Keratinocyte (primary cell): ENCODE data around the gene CELF5. TPM values are rescaled to one million over a fixed set of nuclear protein-coding genes. Genes with fewer than 3 reads are reported as not detected.

Experiments used
- DNase-seq: peaks from one replicate; pipeline ENCODE4 v3.0.0-alpha.2; 2011; ENCODE audit warnings: low read depth, missing footprints, low spot score
- FAIRE-seq: peaks from 2 replicates; lab custom pipeline; 2011; peaks lifted over from hg19 to GRCh38; lab: Jason Lieb, UNC
- H2AFZ ChIP-seq: 2 replicates; pipeline ENCODE4 v1.6.0; 2012; ENCODE audit warnings: low read length, control low read depth, inconsistent platforms; ENCODE audit not compliant: control insufficient read depth
- H3K27ac ChIP-seq: 2 replicates; pipeline ENCODE4 v1.5.1; 2011; ENCODE audit warnings: low read length; ENCODE audit not compliant: control insufficient read depth, insufficient read depth
- H3K27me3 ChIP-seq: 3 replicates; pipeline ENCODE4 v1.6.0; 2011; ENCODE audit warnings: low read length; ENCODE audit not compliant: control insufficient read depth, insufficient read depth; ENCODE audit errors: extremely low read depth
- H3K36me3 ChIP-seq, 2 experiments: 2 replicates in 1 of 2; 3 replicates in 1 of 2; pipeline ENCODE4 v1.5.1; 2011; ENCODE audit warnings: low read length in 2 of 2, mild to moderate bottlenecking in 1 of 2; ENCODE audit not compliant: control insufficient read depth in 2 of 2, insufficient read depth in 2 of 2; ENCODE audit errors: extremely low read depth in 1 of 2
- H3K4me1 ChIP-seq: 3 replicates; pipeline ENCODE4 v1.5.1; 2011; ENCODE audit warnings: low read length; ENCODE audit not compliant: control insufficient read depth, insufficient read depth; ENCODE audit errors: extremely low read depth
- H3K4me2 ChIP-seq: 3 replicates; pipeline ENCODE4 v1.6.0; 2011; ENCODE audit warnings: low read depth, low read length; ENCODE audit not compliant: control insufficient read depth, insufficient read depth; ENCODE audit errors: extremely low read depth
- H3K4me3 ChIP-seq, 3 experiments: fragments of 200-600 bp in 1 of 3; sonication (generic) in 1 of 3; 2 replicates in 2 of 3; 3 replicates in 1 of 3; pipeline ENCODE4 v1.5.1; 2011 to 2016; ENCODE audit warnings: low read length in 3 of 3, mild to moderate bottlenecking in 3 of 3, control low read depth in 2 of 3, inconsistent platforms in 1 of 3, low read depth in 1 of 3, mixed read lengths in 1 of 3, mixed run types in 1 of 3, moderate library complexity in 1 of 3; ENCODE audit not compliant: control insufficient read depth in 2 of 3, insufficient read depth in 2 of 3; ENCODE audit errors: extremely low read depth in 1 of 3
- H3K79me2 ChIP-seq: 2 replicates; pipeline ENCODE4 v1.6.0; 2012; ENCODE audit warnings: low read length; ENCODE audit not compliant: control insufficient read depth, insufficient read depth
- H3K9ac ChIP-seq: 3 replicates; pipeline ENCODE4 v1.6.0; 2011; ENCODE audit warnings: low read length; ENCODE audit not compliant: control insufficient read depth, insufficient read depth; ENCODE audit errors: extremely low read depth
- H3K9me1 ChIP-seq: 3 replicates; pipeline ENCODE4 v1.6.0; 2011; ENCODE audit warnings: low read length; ENCODE audit not compliant: control insufficient read depth, insufficient read depth; ENCODE audit errors: extremely low read depth
- H3K9me3 ChIP-seq: 2 replicates; pipeline ENCODE4 v1.5.1; 2012; ENCODE audit warnings: low read depth, low read length; ENCODE audit not compliant: control insufficient read depth
- H4K20me1 ChIP-seq: 3 replicates; pipeline ENCODE4 v1.6.0; 2011; ENCODE audit warnings: low read length; ENCODE audit not compliant: control insufficient read depth, insufficient read depth; ENCODE audit errors: extremely low read depth
- CTCF ChIP-seq, 3 experiments: IDR thresholded peaks in 1 of 3; conservative IDR thresholded peaks in 1 of 3; optimal IDR thresholded peaks in 1 of 3; 2 replicates in 2 of 3; 3 replicates in 1 of 3; pipeline versions ENCODE3 to v1.5.1; 2011; ENCODE audit warnings: low read length in 3 of 3, mild to moderate bottlenecking in 3 of 3, moderate library complexity in 2 of 3, control low read depth in 1 of 3, inconsistent platforms in 1 of 3; ENCODE audit not compliant: insufficient read depth in 2 of 3; ENCODE audit errors: extremely low read depth in 1 of 3
- EZH2 ChIP-seq: IDR thresholded peaks from one replicate; pipeline ENCODE4 v1.6.1; 2012; ENCODE audit warnings: inconsistent platforms, mild to moderate bottlenecking, low read length, moderate library complexity
- dilution Hi-C: fragments of 300-500 bp; cut with MboI; formaldehyde crosslinking; loops from one replicate; pipeline ENCODE4 v1.7.0; 2020; ENCODE audit warnings: low sequenced_read_pairs; ENCODE audit not compliant: extremely low pct_ligation_motif_present
- polyA plus RNA-seq, 5 experiments: library from polyadenylated mRNA; depleted of rRNA in 3 of 5; stranded (reverse) in 3 of 5; stranded (forward) in 1 of 5; unstranded in 1 of 5; fragments of >200 nt; gene quantifications; 1 replicate in 1 of 5; 2 replicates in 3 of 5; 3 replicates in 1 of 5; pipeline versions ENCODE4 v1.2.1 to v1.2.3, GENCODE V29; 2011 to 2012; ENCODE audit warnings: missing spikeins in 2 of 5, low read depth in 1 of 5, low replicate concordance in 1 of 5

Gene CELF5
- polyA plus RNA-seq, 1 donor (not counting 4 experiments of a cell fraction or from before 2014, with no cell fraction given), result 0.04 TPM

GRCh38 chr19:3206216-3206953 is 18.1 kb upstream of the CELF5 start:
- dilution Hi-C loops, result no loop called here
- no peak overlapping the region for H2AFZ ChIP-seq
- DNase-seq (no peak), FAIRE-seq (no peak)
- no peak overlapping the region for H3K4me2 ChIP-seq
- H3K9ac ChIP-seq, result no peak overlapping the region
- H3K27ac ChIP-seq, result no peak overlapping the region
- no peaks in the 10 kb centered on the region for H3K79me2 ChIP-seq
- no peaks in the 10 kb centered on the region for H3K9me3 ChIP-seq
- H3K27me3 ChIP-seq, result no peaks in the 10 kb centered on the region
- H3K4me3 ChIP-seq, result no peak overlapping the region
- no peaks in the 10 kb centered on the region for H3K9me1 ChIP-seq
- TF ChIP-seq CTCF (optimal IDR thresholded peaks at IDR 0.05 in 1 of 3, IDR thresholded peaks at IDR 0.05 in 1 of 3, conservative IDR thresholded peaks at IDR 0.05 in 1 of 3; ENCODE audit: extremely low read depth in 1 of 3, insufficient read depth in 2 of 3, low read length in 3 of 3), result no peak
- no peak for TF ChIP-seq EZH2
- peaks cover 27 to 28% of the 10 kb centered on the region in 2 experiments for H3K36me3 ChIP-seq
- peaks cover 6% of the 10 kb centered on the region for H4K20me1 ChIP-seq
- no peaks in the 10 kb centered on the region for H3K4me1 ChIP-seq

GRCh38 chr19:3207461-3208242 is 16.8 kb upstream of the CELF5 start:
- no peak overlapping the region for H3K4me2 ChIP-seq
- H3K27ac ChIP-seq, result no peak overlapping the region
- dilution Hi-C loops, result no loop called here
- H2AFZ ChIP-seq, result no peak overlapping the region
- FAIRE-seq (no peak), DNase-seq (no peak)
- no peak for TF ChIP-seq EZH2
- no peak for TF ChIP-seq CTCF (optimal IDR thresholded peaks at IDR 0.05 in 1 of 3, IDR thresholded peaks at IDR 0.05 in 1 of 3, conservative IDR thresholded peaks at IDR 0.05 in 1 of 3; ENCODE audit: extremely low read depth in 1 of 3, insufficient read depth in 2 of 3, low read length in 3 of 3)
- no peaks in the 10 kb centered on the region for H3K27me3 ChIP-seq
- peaks cover 21 to 27% of the 10 kb centered on the region in 2 experiments for H3K36me3 ChIP-seq
- H4K20me1 ChIP-seq, result peaks cover 6% of the 10 kb centered on the region
- no peaks in the 10 kb centered on the region for H3K9me1 ChIP-seq
- H3K9ac ChIP-seq, result no peak overlapping the region
- H3K9me3 ChIP-seq, result no peaks in the 10 kb centered on the region
- no peak overlapping the region for H3K4me3 ChIP-seq
- no peaks in the 10 kb centered on the region for H3K4me1 ChIP-seq
- H3K79me2 ChIP-seq, result no peaks in the 10 kb centered on the region
